Suprapubic skin (tissue), 3 donors: ENCODE results near the gene PIGL.

Experiments
- CTCF ChIP-seq, 2 donors: fragments of 200-600 bp in 1 of 2; fragments of 450-650 bp in 1 of 2; sonication (generic) in 1 of 2; IDR thresholded peaks; one replicate each; pipeline ENCODE4 v1.5.1; 2016 to 2019; ENCODE audit warnings: antibody characterized with exemption in 2 of 2, mild to moderate bottlenecking in 1 of 2, moderate library complexity in 1 of 2
- POLR2A ChIP-seq, 2 donors: fragments of 450-650 bp; IDR thresholded peaks; one replicate each; pipeline ENCODE4 v1.6.1; 2017; ENCODE audit warnings: antibody characterized with exemption in 2 of 2, mild to moderate bottlenecking in 2 of 2, moderate library complexity in 2 of 2

- no peak for TF ChIP-seq CTCF (IDR thresholded peaks at IDR 0.05)
- TF ChIP-seq POLR2A (IDR thresholded peaks at IDR 0.05) = no peak
Measured at GRCh38 chr17:16302856-16303255, 85.8 kb downstream of the PIGL start.
